ENCODE data around the gene CAMK2B. TPM values are rescaled to one million over a fixed set of nuclear protein-coding genes. Genes with fewer than 3 reads are reported as not detected.
A peak's percentile ranks its signal among the peaks of the same experiment; 100 is the strongest.

Gene CAMK2B
- total and polyA plus RNA-seq, 12 donors, result 0.25 to 82.3 (median 6.5) TPM; not detected in 2

DNA sequence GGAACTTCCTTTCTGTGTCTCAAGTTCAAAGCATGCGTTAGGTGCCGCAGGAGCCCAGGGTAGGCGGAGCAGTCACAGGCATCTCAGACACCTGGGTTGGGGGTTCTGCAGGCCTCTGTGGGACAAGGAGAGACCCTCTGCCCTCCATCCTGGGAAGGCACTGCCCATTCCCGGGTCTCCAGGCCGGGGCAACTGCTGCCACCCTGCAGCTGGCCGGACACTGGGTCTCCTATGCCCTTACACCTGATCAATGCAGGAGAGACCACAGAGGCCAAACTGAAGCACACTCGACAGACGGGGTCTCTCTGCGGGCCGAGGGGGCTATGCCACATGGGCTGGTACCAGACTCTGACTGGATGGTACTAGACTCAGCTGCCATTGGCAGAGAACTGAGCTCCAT is 87.7 kb downstream of the CAMK2B start:
- Histone ChIP-seq H3K27me3 (no peaks in the 10 kb centered on the region), H3K9me3 (replicated peaks in 1 of 3) (no peaks in the 10 kb centered on the region), H3K4me3 (no peak overlapping the region), H3K27ac (no peak overlapping the region), H3K36me3 (replicated peaks in 1 of 2) (no peaks in the 10 kb centered on the region), H3K4me1 (replicated peaks in 1 of 2) (peaks cover 0 to 6% of the 10 kb centered on the region in 2 donors)
- DNase-seq, result no peak
- intact Hi-C loops (cut with DNase I), result no loop called here
- WGBS, 4 donors, result 80 to 100% (median 86%) methylated on average over 3 to 10 of the region's 10 CpGs
- TF ChIP-seq, protein P1, sequence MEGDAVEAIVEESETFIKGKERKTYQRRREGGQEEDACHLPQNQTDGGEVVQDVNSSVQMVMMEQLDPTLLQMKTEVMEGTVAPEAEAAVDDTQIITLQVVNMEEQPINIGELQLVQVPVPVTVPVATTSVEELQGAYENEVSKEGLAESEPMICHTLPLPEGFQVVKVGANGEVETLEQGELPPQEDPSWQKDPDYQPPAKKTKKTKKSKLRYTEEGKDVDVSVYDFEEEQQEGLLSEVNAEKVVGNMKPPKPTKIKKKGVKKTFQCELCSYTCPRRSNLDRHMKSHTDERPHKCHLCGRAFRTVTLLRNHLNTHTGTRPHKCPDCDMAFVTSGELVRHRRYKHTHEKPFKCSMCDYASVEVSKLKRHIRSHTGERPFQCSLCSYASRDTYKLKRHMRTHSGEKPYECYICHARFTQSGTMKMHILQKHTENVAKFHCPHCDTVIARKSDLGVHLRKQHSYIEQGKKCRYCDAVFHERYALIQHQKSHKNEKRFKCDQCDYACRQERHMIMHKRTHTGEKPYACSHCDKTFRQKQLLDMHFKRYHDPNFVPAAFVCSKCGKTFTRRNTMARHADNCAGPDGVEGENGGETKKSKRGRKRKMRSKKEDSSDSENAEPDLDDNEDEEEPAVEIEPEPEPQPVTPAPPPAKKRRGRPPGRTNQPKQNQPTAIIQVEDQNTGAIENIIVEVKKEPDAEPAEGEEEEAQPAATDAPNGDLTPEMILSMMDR (IDR thresholded peaks at IDR 0.05), result no peak
- no peak for TF ChIP-seq POLR2A (IDR thresholded peaks at IDR 0.05)

GRCh38 chr7:44236333-44236728 is 89.1 kb downstream of the CAMK2B start:
- H3K4me3 ChIP-seq, result no peak overlapping the region
- DNase-seq, result no peak
- no peak for TF ChIP-seq POLR2A (IDR thresholded peaks at IDR 0.05)
- TF ChIP-seq, protein P1 (IDR thresholded peaks at IDR 0.05), result no peak
- WGBS, 4 donors, result 60 to 82% (median 70%) methylated on average over 2 to 4 of the region's 4 CpGs
- no peaks in the 10 kb centered on the region for H3K36me3 ChIP-seq (replicated peaks in 1 of 2)
- peak overlapping the region in 1 of 5 donors; percentile 21 for H3K27ac ChIP-seq
- no peaks in the 10 kb centered on the region for H3K9me3 ChIP-seq (replicated peaks in 1 of 3)
- intact Hi-C loops (cut with DNase I), result no loop called here
- H3K4me1 ChIP-seq (replicated peaks in 1 of 2), result peaks cover 0 to 6% of the 10 kb centered on the region in 2 donors
- no peaks in the 10 kb centered on the region for H3K27me3 ChIP-seq

DNA sequence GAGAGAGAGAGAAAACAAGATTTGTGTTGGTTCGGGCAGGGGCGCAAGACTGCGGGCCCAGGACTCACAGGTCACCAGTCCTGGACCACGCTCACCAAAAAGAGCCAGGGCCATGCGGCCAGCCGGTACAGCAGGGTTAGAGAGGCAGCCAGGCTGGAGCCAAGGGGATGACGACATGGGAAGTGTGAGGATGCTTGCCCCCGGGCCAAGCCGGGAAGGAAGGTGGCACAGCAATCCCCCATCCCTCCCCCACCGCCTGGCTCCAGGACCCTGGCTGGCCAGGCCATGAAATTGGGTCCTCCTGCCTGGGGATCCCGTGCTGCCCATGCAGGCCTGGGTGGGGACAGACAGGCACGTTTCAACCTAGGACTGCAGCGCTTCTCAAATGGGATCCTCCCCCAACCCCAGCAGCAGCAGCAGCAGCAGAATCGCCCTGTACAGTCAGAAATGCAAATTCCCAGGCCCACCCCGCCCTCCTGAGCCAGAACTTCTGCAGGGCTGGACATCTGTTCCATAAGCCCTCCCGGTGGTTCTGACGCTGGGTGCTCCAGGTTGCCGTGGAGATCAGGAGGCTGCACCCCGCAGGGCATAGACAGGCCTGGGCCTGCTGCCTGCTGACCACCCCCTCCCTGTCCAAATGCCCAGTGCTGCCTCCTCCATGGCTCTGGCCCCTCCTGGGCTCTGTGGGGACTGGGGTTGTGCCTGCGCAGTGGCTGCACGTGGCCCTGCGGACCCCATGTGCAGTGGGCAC is 89.6 kb downstream of the CAMK2B start:
- H3K4me3 ChIP-seq, result no peak overlapping the region
- TF ChIP-seq, protein P1 (IDR thresholded peaks at IDR 0.05), result no peak
- TF ChIP-seq POLR2A (IDR thresholded peaks at IDR 0.05), result no peak
- no peaks in the 10 kb centered on the region for H3K36me3 ChIP-seq (replicated peaks in 1 of 2)
- no peaks in the 10 kb centered on the region for H3K27me3 ChIP-seq
- DNase-seq, result peak in 1 of 7 donors; percentile 88
- H3K27ac ChIP-seq, result no peak overlapping the region
- H3K4me1 ChIP-seq (replicated peaks in 1 of 2), result peaks cover 0 to 6% of the 10 kb centered on the region in 2 donors
- intact Hi-C loops (cut with DNase I), result no loop called here
- H3K9me3 ChIP-seq (replicated peaks in 1 of 3), result no peaks in the 10 kb centered on the region
- 77 to 94% (median 85%) methylated on average over 10 to 22 of the region's 22 CpGs for WGBS, 4 donors

- 60 to 88% (median 65%) methylated on average over 2 to 8 of the region's 8 CpGs for WGBS, 4 donors
Observed at GRCh38 chr7:44235066-44235465, 90.3 kb downstream of the CAMK2B start.

More at GRCh38 chr7:44235066-44235465, 90.3 kb downstream of the CAMK2B start:
- peak in 2 of 7 donors; percentile 20 to 25 for DNase-seq
- H3K4me1 ChIP-seq (replicated peaks in 1 of 2), result peaks cover 0 to 6% of the 10 kb centered on the region in 2 donors
- no peak overlapping the region for H3K27ac ChIP-seq
- no peaks in the 10 kb centered on the region for H3K27me3 ChIP-seq
- no peak overlapping the region for H3K4me3 ChIP-seq
- intact Hi-C loops (cut with DNase I), result no loop called here
- H3K9me3 ChIP-seq (replicated peaks in 1 of 3), result no peaks in the 10 kb centered on the region
- TF ChIP-seq POLR2A (IDR thresholded peaks at IDR 0.05), result no peak
- TF ChIP-seq, protein P1 (IDR thresholded peaks at IDR 0.05), result no peak
- no peaks in the 10 kb centered on the region for H3K36me3 ChIP-seq (replicated peaks in 1 of 2)
